ENCODE measurements around the gene LOXL1. TPM values are rescaled to one million over a fixed set of nuclear protein-coding genes. Genes with fewer than 3 reads are reported as not detected.

LOXL1 gene
- total RNA-seq, 1 donor from 2014 or later, result 29.0 TPM

DNA sequence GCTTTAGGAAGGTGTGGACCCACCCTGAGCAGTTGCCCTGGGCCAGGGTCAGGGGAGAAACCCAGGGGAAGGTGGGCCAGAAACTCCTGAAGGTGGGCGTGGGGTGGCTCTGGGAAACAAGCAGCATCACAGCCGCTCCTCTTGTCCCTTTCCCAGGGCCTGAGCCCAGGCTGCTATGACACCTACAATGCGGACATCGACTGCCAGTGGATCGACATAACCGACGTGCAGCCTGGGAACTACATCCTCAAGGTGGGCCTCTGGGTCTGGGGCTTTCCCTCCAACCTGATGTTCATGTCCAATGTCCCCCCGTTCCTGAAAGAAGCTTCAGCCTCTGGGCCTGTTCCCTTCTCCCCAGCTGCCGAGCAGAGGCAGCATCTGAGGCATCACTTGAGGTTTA is 21.4 kb downstream of the LOXL1 start:
- H3K27me3 ChIP-seq, result no peaks in the 10 kb centered on the region
- TF ChIP-seq POLR2A (IDR thresholded peaks at IDR 0.05) (no peak), POLR2AphosphoS5 (IDR thresholded peaks at IDR 0.05; ENCODE audit: insufficient read depth in 1 of 2, low read depth in 1 of 2) (no peak)
- TF ChIP-seq, protein P1, sequence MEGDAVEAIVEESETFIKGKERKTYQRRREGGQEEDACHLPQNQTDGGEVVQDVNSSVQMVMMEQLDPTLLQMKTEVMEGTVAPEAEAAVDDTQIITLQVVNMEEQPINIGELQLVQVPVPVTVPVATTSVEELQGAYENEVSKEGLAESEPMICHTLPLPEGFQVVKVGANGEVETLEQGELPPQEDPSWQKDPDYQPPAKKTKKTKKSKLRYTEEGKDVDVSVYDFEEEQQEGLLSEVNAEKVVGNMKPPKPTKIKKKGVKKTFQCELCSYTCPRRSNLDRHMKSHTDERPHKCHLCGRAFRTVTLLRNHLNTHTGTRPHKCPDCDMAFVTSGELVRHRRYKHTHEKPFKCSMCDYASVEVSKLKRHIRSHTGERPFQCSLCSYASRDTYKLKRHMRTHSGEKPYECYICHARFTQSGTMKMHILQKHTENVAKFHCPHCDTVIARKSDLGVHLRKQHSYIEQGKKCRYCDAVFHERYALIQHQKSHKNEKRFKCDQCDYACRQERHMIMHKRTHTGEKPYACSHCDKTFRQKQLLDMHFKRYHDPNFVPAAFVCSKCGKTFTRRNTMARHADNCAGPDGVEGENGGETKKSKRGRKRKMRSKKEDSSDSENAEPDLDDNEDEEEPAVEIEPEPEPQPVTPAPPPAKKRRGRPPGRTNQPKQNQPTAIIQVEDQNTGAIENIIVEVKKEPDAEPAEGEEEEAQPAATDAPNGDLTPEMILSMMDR (IDR thresholded peaks at IDR 0.05), result no peak
- peaks cover 24% of the 10 kb centered on the region for H3K4me1 ChIP-seq
- no peak overlapping the region for H3K27ac ChIP-seq
- H3K4me3 ChIP-seq, result no peak overlapping the region
- intact Hi-C loops (cut with DNase I), result no loop called here
- H3K36me3 ChIP-seq, result peaks cover 0 to 9% of the 10 kb centered on the region in 2 donors
- DNase-seq (ENCODE audit: extremely low spot score in 2 of 2), result no peak
- no peaks in the 10 kb centered on the region for H3K9me3 ChIP-seq

- Histone ChIP-seq H3K4me1 (peaks cover 31% of the 10 kb centered on the region), H3K4me3 (no peak overlapping the region), H3K27ac (no peak overlapping the region), H3K9me3 (no peaks in the 10 kb centered on the region), H3K27me3 (no peaks in the 10 kb centered on the region), H3K36me3 (peaks cover 0 to 9% of the 10 kb centered on the region in 2 donors)
- intact Hi-C loops (cut with DNase I), result no loop called here
- TF ChIP-seq POLR2AphosphoS5 (IDR thresholded peaks at IDR 0.05; ENCODE audit: insufficient read depth in 1 of 2, low read depth in 1 of 2), result no peak
- TF ChIP-seq POLR2A (IDR thresholded peaks at IDR 0.05), result no peak
- TF ChIP-seq, protein P1 (IDR thresholded peaks at IDR 0.05), result no peak
- no peak for DNase-seq (ENCODE audit: extremely low spot score in 2 of 2)
Observed at GRCh38 chr15:73948396-73948795, 22.1 kb downstream of the LOXL1 start.

- DNase-seq (ENCODE audit: extremely low spot score in 2 of 2), result no peak
- intact Hi-C loops (cut with DNase I), result no loop called here
Observed at GRCh38 chr15:73948982-73949381, 22.7 kb downstream of the LOXL1 start.

GRCh38 chr15:73949496-73949895 is 23.2 kb downstream of the LOXL1 start:
- no peaks in the 10 kb centered on the region for H3K27me3 ChIP-seq
- intact Hi-C loops (cut with DNase I), result no loop called here
- no peak for DNase-seq (ENCODE audit: extremely low spot score in 2 of 2)
- no peaks in the 10 kb centered on the region for H3K9me3 ChIP-seq
- H3K4me3 ChIP-seq, result no peak overlapping the region
- TF ChIP-seq, protein P1 (IDR thresholded peaks at IDR 0.05), result no peak
- TF ChIP-seq POLR2A (IDR thresholded peaks at IDR 0.05) (no peak), POLR2AphosphoS5 (IDR thresholded peaks at IDR 0.05; ENCODE audit: insufficient read depth in 1 of 2, low read depth in 1 of 2) (no peak)
- H3K4me1 ChIP-seq, result peaks cover 27% of the 10 kb centered on the region
- H3K36me3 ChIP-seq, result peaks cover 0 to 9% of the 10 kb centered on the region in 2 donors
- H3K27ac ChIP-seq, result no peak overlapping the region

More at GRCh38 chr15:73948982-73949381, 22.7 kb downstream of the LOXL1 start:
- Histone ChIP-seq H3K4me1 (peaks cover 32% of the 10 kb centered on the region), H3K9me3 (no peaks in the 10 kb centered on the region), H3K36me3 (peaks cover 0 to 9% of the 10 kb centered on the region in 2 donors), H3K27me3 (no peaks in the 10 kb centered on the region), H3K27ac (no peak overlapping the region), H3K4me3 (no peak overlapping the region)
- TF ChIP-seq POLR2A (IDR thresholded peaks at IDR 0.05) (no peak), POLR2AphosphoS5 (IDR thresholded peaks at IDR 0.05; ENCODE audit: insufficient read depth in 1 of 2, low read depth in 1 of 2) (no peak)
- TF ChIP-seq, protein P1 (IDR thresholded peaks at IDR 0.05), result no peak

DNA sequence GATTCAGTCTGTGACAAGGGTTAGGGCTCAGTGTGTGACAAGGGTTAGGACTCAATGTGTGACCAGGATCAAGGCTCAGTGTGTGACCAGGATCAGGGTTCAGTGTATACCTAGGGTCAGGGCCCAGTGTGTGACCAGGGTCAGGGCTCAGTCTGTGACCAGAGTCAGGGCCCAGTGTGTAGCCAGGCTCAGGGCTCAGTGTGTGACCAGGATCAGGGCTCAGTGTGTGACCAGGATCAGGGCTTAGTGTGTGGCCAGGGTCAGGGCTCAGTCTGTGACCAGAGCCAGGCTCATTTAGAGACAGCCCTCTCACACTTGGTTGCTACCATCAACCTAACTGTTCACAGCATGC is 24.2 kb downstream of the LOXL1 start:
- intact Hi-C loops (cut with DNase I), result loop anchor here (2.0 kb wide), 1 partner anchor 26 kb away; no protein-coding TSS in a partner anchor
- Histone ChIP-seq H3K4me3 (no peak overlapping the region), H3K27me3 (no peaks in the 10 kb centered on the region), H3K27ac (peak overlapping the region; percentile 92), H3K9me3 (no peaks in the 10 kb centered on the region), H3K4me1 (peaks cover 25% of the 10 kb centered on the region), H3K36me3 (peaks cover 0 to 9% of the 10 kb centered on the region in 2 donors)
- TF ChIP-seq POLR2A (IDR thresholded peaks at IDR 0.05) (no peak), POLR2AphosphoS5 (IDR thresholded peaks at IDR 0.05; ENCODE audit: insufficient read depth in 1 of 2, low read depth in 1 of 2) (no peak)
- TF ChIP-seq, protein P1 (IDR thresholded peaks at IDR 0.05), result no peak
- no peak for DNase-seq (ENCODE audit: extremely low spot score in 2 of 2)

Measured in vagina (tissue), 2 donors.